Left ventricle myocardium inferior (tissue), 1 donor: ENCODE measurements around the gene OR4M2. TPM values are rescaled to one million over a fixed set of nuclear protein-coding genes. Genes with fewer than 3 reads are reported as not detected.
"Not testable (repeated sequence)": the region's sequence is repeated elsewhere in the genome, so short reads cannot be mapped to it uniquely, and the experiment has no call there.

Experiments
- DNase-seq: peaks from one replicate; pipeline ENCODE4 v3.0.0-alpha.2; 2020
- H3K27ac ChIP-seq: fragments of 200-600 bp; replicated peaks from 2 replicates; pipeline ENCODE4 v1.8.0; 2021
- H3K27me3 ChIP-seq: fragments of 200-600 bp; 2 replicates; pipeline ENCODE4 v1.8.0; 2021; ENCODE audit warnings: low read depth
- H3K36me3 ChIP-seq: fragments of 200-600 bp; 2 replicates; pipeline ENCODE4 v1.8.0; 2021
- H3K4me1 ChIP-seq: fragments of 200-600 bp; 2 replicates; pipeline ENCODE4 v1.8.0; 2021
- H3K4me3 ChIP-seq: fragments of 200-600 bp; 2 replicates; pipeline ENCODE4 v1.8.0; 2021; ENCODE audit warnings: mild to moderate bottlenecking, moderate library complexity
- H3K9me3 ChIP-seq: fragments of 200-600 bp; replicated peaks from 2 replicates; pipeline ENCODE4 v1.8.0; 2021
- intact Hi-C: fragments of 100-400 bp; cut with micrococcal nuclease; formaldehyde crosslinking; loops from one replicate; pipeline ENCODE4 v1.11.0; 2022
- long read RNA-seq: library from polyadenylated mRNA; unstranded; transcript quantifications from one replicate; pipeline ENCODE4 v2.0.0, GENCODE V29; 2021
- total RNA-seq: library from RNA; stranded (reverse); fragmentation: NEBNext Ultra II Directional; extraction: Animal tissue kit (Norgen Biotek cat#: 25700); gene quantifications from one replicate; pipeline ENCODE4 v1.2.1, GENCODE V29; 2021
- donor health status: DM: no; HTN: yes; CAD: no; lungs with severe emphysema.

Gene OR4M2
- total RNA-seq = not detected
- long read RNA-seq = 0 reads

- H3K4me1 ChIP-seq, intact Hi-C loops, H3K27ac ChIP-seq, H3K27me3 ChIP-seq, H3K9me3 ChIP-seq, DNase-seq, H3K36me3 ChIP-seq, H3K4me3 ChIP-seq: not testable (repeated sequence)
Observed at GRCh38 chr15:22080227-22080626, at the start of gene OR4M2. TSS of gene OR4M2 (plus strand) at chr15:22080527. CDS start at chr15:22080625, 98 bp downstream.

GRCh38 chr15:22069267-22069666 lies 11.1 kb upstream of the OR4M2 start:
- H3K27me3 ChIP-seq, H3K4me1 ChIP-seq, H3K27ac ChIP-seq, H3K9me3 ChIP-seq, DNase-seq, H3K36me3 ChIP-seq, H3K4me3 ChIP-seq, intact Hi-C loops: not testable (repeated sequence)

GRCh38 chr15:22081386-22081785 lies 1.1 kb downstream of the OR4M2 start:
- H3K36me3 ChIP-seq, intact Hi-C loops, H3K9me3 ChIP-seq, H3K27me3 ChIP-seq, H3K4me3 ChIP-seq, DNase-seq, H3K4me1 ChIP-seq, H3K27ac ChIP-seq: not testable (repeated sequence)

- H3K27ac ChIP-seq, DNase-seq, H3K9me3 ChIP-seq, H3K4me1 ChIP-seq, H3K36me3 ChIP-seq, H3K27me3 ChIP-seq, intact Hi-C loops, H3K4me3 ChIP-seq: not testable (repeated sequence)
Observed at GRCh38 chr15:22098616-22099253, 18.4 kb downstream of the OR4M2 start.

- H3K4me3 ChIP-seq, H3K27me3 ChIP-seq, H3K4me1 ChIP-seq, DNase-seq, H3K36me3 ChIP-seq, intact Hi-C loops, H3K9me3 ChIP-seq, H3K27ac ChIP-seq: not testable (repeated sequence)
Observed at GRCh38 chr15:22099289-22099891, 19.1 kb downstream of the OR4M2 start.

- H3K36me3 ChIP-seq, intact Hi-C loops, H3K27me3 ChIP-seq, H3K9me3 ChIP-seq, DNase-seq, H3K4me1 ChIP-seq, H3K4me3 ChIP-seq, H3K27ac ChIP-seq: not testable (repeated sequence)
Observed at GRCh38 chr15:22122033-22122432, 41.7 kb downstream of the OR4M2 start.

Other genes with a start within 250 kb of the OR4M2 start
- gene POTEB, start 202.8 kb upstream of the OR4M2 start, total RNA-seq = not detected